KMS-11 (cell line): ENCODE results near the gene B3GNT9.

Experiments used
- H2AFZ ChIP-seq: fragments of 200-600 bp; sonication (generic); 2 replicates; pipeline ENCODE4 v1.6.1; 2016; ENCODE audit warnings: antibody characterized with exemption, mixed run types, low read depth
- H3K27ac ChIP-seq: fragments of 200-600 bp; sonication (generic); 2 replicates; pipeline ENCODE4 v1.6.1; 2016; ENCODE audit warnings: mild to moderate bottlenecking, mixed run types
- H3K27me3 ChIP-seq: fragments of 200-600 bp; sonication (generic); 2 replicates; pipeline ENCODE4 v1.6.1; 2017; ENCODE audit warnings: mild to moderate bottlenecking, low read depth, mixed run types, moderate library complexity; ENCODE audit not compliant: insufficient read depth
- H3K36me3 ChIP-seq: fragments of 200-600 bp; sonication (generic); 2 replicates; pipeline ENCODE4 v1.6.1; 2017; ENCODE audit warnings: mild to moderate bottlenecking, mixed run types; ENCODE audit not compliant: insufficient read depth
- H3K4me1 ChIP-seq: fragments of 200-600 bp; sonication (generic); 2 replicates; pipeline ENCODE4 v1.6.1; 2016; ENCODE audit warnings: mild to moderate bottlenecking, low read depth, mixed run types; ENCODE audit not compliant: poor library complexity, severe bottlenecking
- H3K4me2 ChIP-seq: fragments of 200-600 bp; sonication (generic); 2 replicates; pipeline ENCODE4 v1.7.0; 2016; ENCODE audit warnings: mild to moderate bottlenecking, mixed run types
- H3K4me3 ChIP-seq: fragments of 200-600 bp; sonication (generic); IDR thresholded peaks from 2 replicates; pipeline ENCODE4 v1.6.1; 2017; ENCODE audit warnings: low read depth, low read length, mixed read lengths; ENCODE audit not compliant: insufficient read depth
- H3K79me2 ChIP-seq: fragments of 200-600 bp; sonication (generic); 2 replicates; pipeline ENCODE4 v1.6.1; 2016; ENCODE audit warnings: low read depth, mixed run types; ENCODE audit not compliant: insufficient read depth
- H3K9ac ChIP-seq: fragments of 200-600 bp; sonication (generic); 2 replicates; pipeline ENCODE4 v1.6.1; 2016; ENCODE audit warnings: mild to moderate bottlenecking, mixed run types
- H4K20me1 ChIP-seq: fragments of 200-600 bp; sonication (generic); 2 replicates; pipeline ENCODE4 v1.6.1; 2016; ENCODE audit warnings: mild to moderate bottlenecking, mixed run types; ENCODE audit not compliant: insufficient read depth
- CTCF ChIP-seq: fragments of 200-600 bp; sonication (generic); conservative IDR thresholded peaks from 2 replicates; pipeline ENCODE4 v1.6.1; 2017; ENCODE audit warnings: low read depth, mild to moderate bottlenecking, antibody characterized with exemption, low read length, moderate library complexity, mixed read lengths

Gene B3GNT9

GRCh38 chr16:67191411-67191994 is 40.7 kb upstream of the B3GNT9 start:
- Histone ChIP-seq H3K4me3 (no peak overlapping the region), H3K27ac (no peak overlapping the region)
- TF ChIP-seq CTCF = no peak

GRCh38 chr16:67190448-67191399 is 39.9 kb upstream of the B3GNT9 start:
- Histone ChIP-seq H3K4me1 (peaks cover 19% of the 10 kb centered on the region), H3K4me2 (no peak overlapping the region), H3K4me3 (no peak overlapping the region), H2AFZ (no peak overlapping the region), H3K36me3 (no peaks in the 10 kb centered on the region), H3K27ac (no peak overlapping the region), H3K27me3 (peaks cover 14% of the 10 kb centered on the region; the same call in 1 of the 2 replicates), H3K9ac (no peak overlapping the region), H3K79me2 (peaks cover 24% of the 10 kb centered on the region), H4K20me1 (no peaks in the 10 kb centered on the region)
- no peak for TF ChIP-seq CTCF

More at GRCh38 chr16:67191411-67191994, 40.7 kb upstream of the B3GNT9 start:
- H3K36me3 ChIP-seq = no peaks in the 10 kb centered on the region; the same call in 1 of the 2 replicates
- H3K4me2 ChIP-seq = peak overlapping the region; percentile 95; the same call in 1 of the 2 replicates
- no peaks in the 10 kb centered on the region for H4K20me1 ChIP-seq
- H2AFZ ChIP-seq = peak overlapping the region; percentile 28; the same call in 1 of the 2 replicates
- H3K9ac ChIP-seq = no peak overlapping the region
- peaks cover 19% of the 10 kb centered on the region for H3K4me1 ChIP-seq
- H3K79me2 ChIP-seq = peaks cover 24% of the 10 kb centered on the region
- peaks cover 6% of the 10 kb centered on the region; the same call in 1 of the 2 replicates for H3K27me3 ChIP-seq

- no peaks in the 10 kb centered on the region for H3K36me3 ChIP-seq
- H3K27me3 ChIP-seq = peaks cover 17% of the 10 kb centered on the region; the same call in 1 of the 2 replicates
- H3K4me3 ChIP-seq = no peak within 1 kb of the TSS
- no peak within 1 kb of the TSS for H2AFZ ChIP-seq
- H3K9ac ChIP-seq = no peak within 1 kb of the TSS
- H3K4me1 ChIP-seq = peaks cover 19% of the 10 kb centered on the region
- no peaks in the 10 kb centered on the region for H4K20me1 ChIP-seq
- H3K27ac ChIP-seq = no peak within 1 kb of the TSS
- peaks cover 24% of the 10 kb centered on the region for H3K79me2 ChIP-seq
- H3K4me2 ChIP-seq = no peak within 1 kb of the TSS
- TF ChIP-seq CTCF = no peak
These were observed 39.2 kb upstream of the B3GNT9 start, which contains the start of gene EXOC3L1 for GRCh38 chr16:67190041-67190440. EXOC3L1 (minus strand) TSS chr16:67190136; CDS start chr16:67189676, 460 bp downstream.

- Histone ChIP-seq H3K4me3 (no peak overlapping the region), H3K79me2 (peaks cover 18% of the 10 kb centered on the region), H3K36me3 (no peaks in the 10 kb centered on the region), H3K9ac (no peak overlapping the region), H2AFZ (no peak overlapping the region), H3K27ac (no peak overlapping the region), H4K20me1 (no peaks in the 10 kb centered on the region), H3K27me3 (peaks cover 17% of the 10 kb centered on the region; the same call in 1 of the 2 replicates), H3K4me2 (no peak overlapping the region), H3K4me1 (peaks cover 16% of the 10 kb centered on the region)
- no peak for TF ChIP-seq CTCF
These were observed 38.0 kb upstream of the B3GNT9 start for GRCh38 chr16:67188798-67189197.
